ENCODE measurements around the gene AAK1. TPM values are rescaled to one million over a fixed set of nuclear protein-coding genes. Genes with fewer than 3 reads are reported as not detected.

Gene AAK1
- total and polyA plus RNA-seq, 2 of the 13 experiments (the other 11 are each of a cell fraction or from before 2014, with no cell fraction given) = 9.8 to 10.3 TPM

GRCh38 chr2:69601179-69601612, 42.3 kb downstream of the AAK1 start (continued):
- no peak for TF ChIP-seq GMEB2 (CRISPR knock-in tag; IDR thresholded peaks at IDR 0.05; ENCODE audit: low read depth)
- TF ChIP-seq ZFP37 (CRISPR knock-in tag; IDR thresholded peaks at IDR 0.05; ENCODE audit: borderline replicate concordance) = no peak
- TF ChIP-seq ZBTB26 (CRISPR knock-in tag; IDR thresholded peaks at IDR 0.05; ENCODE audit: borderline replicate concordance) = no peak
- TF ChIP-seq GATA4 (IDR thresholded peaks at IDR 0.05; ENCODE audit: borderline replicate concordance, low read depth) = no peak
- no peak for TF ChIP-seq IKZF5 (CRISPR knock-in tag; IDR thresholded peaks at IDR 0.05)
- TF ChIP-seq ADNP (CRISPR knock-in tag; IDR thresholded peaks at IDR 0.05) = no peak
- no peak for TF ChIP-seq RARG (CRISPR knock-in tag; IDR thresholded peaks at IDR 0.05; ENCODE audit: low read depth)
- no peak for TF ChIP-seq SRF (IDR thresholded peaks at IDR 0.05; ENCODE audit: low read depth, low read length)
- TF ChIP-seq TCF7L2 (IDR thresholded peaks at IDR 0.05; ENCODE audit: low read depth, low read length) = no peak
- no peak for TF ChIP-seq MED8 (CRISPR knock-in tag; IDR thresholded peaks at IDR 0.05; ENCODE audit: insufficient replicate concordance)
- no peak for TF ChIP-seq MAFF (IDR thresholded peaks at IDR 0.05; ENCODE audit: low read depth, low read length)
